OCI-LY1 (cell line): ENCODE measurements around the gene TMEM156.

ENCODE experiments used
- CTCF ChIP-seq: fragments of 200-600 bp; sonication (generic), shearing (Covaris generic); IDR thresholded peaks from 2 replicates; pipeline ENCODE4 v1.5.1; 2017; ENCODE audit warnings: mild to moderate bottlenecking, antibody characterized with exemption, low read length, moderate library complexity, mixed read lengths
- EZH2 ChIP-seq: fragments of 200-600 bp; sonication (generic), shearing (Covaris generic); IDR thresholded peaks from 2 replicates; pipeline ENCODE4 v1.8.0; 2017; ENCODE audit warnings: borderline replicate concordance, mixed run types, mild to moderate bottlenecking, antibody characterized with exemption, low read length, moderate library complexity, mixed read lengths

GRCh38 chr4:38928568-38928967 lies 103.6 kb downstream of the TMEM156 start:
- TF ChIP-seq CTCF, result no peak
- TF ChIP-seq EZH2, result no peak
